ENCODE results near the gene MALRD1.

GRCh38 chr10:19096501-19097073 is 48.0 kb downstream of the MALRD1 start:
- TF ChIP-seq CTCF (IDR thresholded peaks at IDR 0.05; ENCODE audit: insufficient read depth, low read depth, low read length), result no peak
- no peak for TF ChIP-seq EZH2 (IDR thresholded peaks at IDR 0.05; ENCODE audit: insufficient read depth, low read length)
